GM12892 (cell line): ENCODE data around the gene UNC5C.

Source experiments
- POLR2A ChIP-seq: IDR thresholded peaks from 2 replicates; pipeline ENCODE4 v1.6.1; 2011; ENCODE audit warnings: low read depth, low read length, control low read depth
- POLR2AphosphoS5 ChIP-seq: IDR thresholded peaks from 2 replicates; pipeline ENCODE4 v1.6.1; 2011; ENCODE audit warnings: low read depth, low read length, control low read depth
- TAF1 ChIP-seq: IDR thresholded peaks from 2 replicates; pipeline ENCODE4 v1.6.1; 2011; ENCODE audit warnings: low read depth, mild to moderate bottlenecking, control low read depth, low read length, borderline replicate concordance

- TF ChIP-seq POLR2A (no peak), POLR2AphosphoS5 (no peak), TAF1 (no peak)
These were observed 131.2 kb downstream of the UNC5C start for GRCh38 chr4:95417531-95417930.
